NCI-H146 (cell line): ENCODE measurements around the gene NREP.

ENCODE experiments used
- DNase-seq: peaks from one replicate; lab custom pipeline; 2025; lab: John Stamatoyannopoulos, UW

Gene NREP

GRCh38 chr5:111765613-111766571 is 8.9 kb upstream of the NREP start:
- no peak for DNase-seq

GRCh38 chr5:111764019-111764418 is 7.0 kb upstream of the NREP start:
- no peak for DNase-seq

- DNase-seq, result peak; percentile 37
These were observed 5.9 kb upstream of the NREP start for GRCh38 chr5:111762895-111763294.

GRCh38 chr5:111758284-111758628 is 1.3 kb upstream of the NREP start:
- DNase-seq, result no peak

GRCh38 chr5:111757355-111758283 is 625 bp upstream of the NREP start:
- peak; percentile 94 for DNase-seq

- peak; percentile 28 for DNase-seq
These were observed 1.0 kb downstream of the NREP start for GRCh38 chr5:111755942-111756381.

- DNase-seq, result no peak
These were observed 1.6 kb downstream of the NREP start for GRCh38 chr5:111755345-111755941.

- no peak for DNase-seq
These were observed 3.0 kb downstream of the NREP start for GRCh38 chr5:111753884-111754589.

GRCh38 chr5:111752426-111752965 is 4.5 kb downstream of the NREP start:
- DNase-seq, result no peak

GRCh38 chr5:111749303-111750026 is 7.5 kb downstream of the NREP start:
- no peak for DNase-seq

- DNase-seq, result no peak
These were observed 8.7 kb downstream of the NREP start for GRCh38 chr5:111748304-111748763.

- DNase-seq, result no peak
These were observed 9.7 kb downstream of the NREP start for GRCh38 chr5:111747337-111747736.

GRCh38 chr5:111746791-111747190 is 10.2 kb downstream of the NREP start:
- DNase-seq, result no peak

GRCh38 chr5:111745075-111745739 is 11.8 kb downstream of the NREP start:
- DNase-seq, result no peak

GRCh38 chr5:111744455-111744854 is 12.5 kb downstream of the NREP start:
- no peak for DNase-seq

GRCh38 chr5:111743988-111744387 is 13.0 kb downstream of the NREP start:
- DNase-seq, result no peak

GRCh38 chr5:111743512-111743911 is 13.5 kb downstream of the NREP start:
- DNase-seq, result no peak

- no peak for DNase-seq
These were observed 14.6 kb downstream of the NREP start for GRCh38 chr5:111742177-111742994.

GRCh38 chr5:111741278-111741677 is 15.7 kb downstream of the NREP start:
- no peak for DNase-seq
